UCSD-AML1 (cell line): ENCODE data around the gene CLPTM1.
"Not testable (repeated sequence)": the region's sequence is repeated elsewhere in the genome, so short reads cannot be mapped to it uniquely, and the experiment has no call there.

Source experiments
- DNase-seq: peaks from one replicate; lab custom pipeline; 2025; ENCODE audit not compliant: unreplicated experiment; lab: John Stamatoyannopoulos, UW

The CLPTM1 gene

GRCh38 chr19:44954649-44955504 is at the start of gene CLPTM1:
CLPTM1 (plus strand) TSS chr19:44955380; CDS start chr19:44955396, 16 bp downstream.
- peak; percentile 95 for DNase-seq

- DNase-seq: no peak
Measured at GRCh38 chr19:44905437-44906160, 49.6 kb upstream of the CLPTM1 start, which contains the start of gene APOE. APOE (plus strand) TSS chr19:44905796; CDS start chr19:44906625, 829 bp downstream.

GRCh38 chr19:44907613-44908012 is 47.6 kb upstream of the CLPTM1 start:
- DNase-seq: no peak

GRCh38 chr19:44908074-44908835 is 46.9 kb upstream of the CLPTM1 start:
- no peak for DNase-seq

GRCh38 chr19:44908836-44909261 is 46.3 kb upstream of the CLPTM1 start:
- DNase-seq: no peak

GRCh38 chr19:44909775-44910174 is 45.4 kb upstream of the CLPTM1 start:
- no peak for DNase-seq

- not testable (repeated sequence) for DNase-seq
Measured at GRCh38 chr19:44911896-44912295, 43.3 kb upstream of the CLPTM1 start.

- DNase-seq: no peak
Measured at GRCh38 chr19:44912854-44913253, 42.3 kb upstream of the CLPTM1 start.

GRCh38 chr19:44913512-44914432 is 41.4 kb upstream of the CLPTM1 start:
- not testable (repeated sequence) for DNase-seq

- peak; percentile 66 for DNase-seq
Measured at GRCh38 chr19:44914433-44915206, 40.6 kb upstream of the CLPTM1 start, which contains the start of gene APOC1. APOC1 (plus strand) TSS chr19:44914608; CDS start chr19:44914892, 284 bp downstream.

- DNase-seq: no peak
Measured at GRCh38 chr19:44924243-44924725, 30.9 kb upstream of the CLPTM1 start.

GRCh38 chr19:44925114-44925891 is 29.9 kb upstream of the CLPTM1 start:
- peak; percentile 23 for DNase-seq

GRCh38 chr19:44926245-44927077 is 28.7 kb upstream of the CLPTM1 start:
- DNase-seq: not testable (repeated sequence)

- DNase-seq: no peak
Measured at GRCh38 chr19:44927746-44928145, 27.4 kb upstream of the CLPTM1 start.

- DNase-seq: no peak
Measured at GRCh38 chr19:44930088-44930487, 25.1 kb upstream of the CLPTM1 start.

GRCh38 chr19:44931541-44931940 is 23.6 kb upstream of the CLPTM1 start:
- no peak for DNase-seq

GRCh38 chr19:44939668-44940067 is 15.5 kb upstream of the CLPTM1 start:
- DNase-seq: no peak
